GM18508 (cell line): Measurements from ENCODE around the gene ZNF442.
"Not testable (repeated sequence)": the region's sequence is repeated elsewhere in the genome, so short reads cannot be mapped to it uniquely, and the experiment has no call there.

Experiments used
- ATAC-seq: cut with Tn5 transposase; IDR thresholded peaks from one replicate; pipeline ENCODE4 v1.9.1; 2021; ENCODE audit warnings: moderate number of reproducible peaks; ENCODE audit not compliant: insufficient read depth, unreplicated experiment

The ZNF442 gene

DNA sequence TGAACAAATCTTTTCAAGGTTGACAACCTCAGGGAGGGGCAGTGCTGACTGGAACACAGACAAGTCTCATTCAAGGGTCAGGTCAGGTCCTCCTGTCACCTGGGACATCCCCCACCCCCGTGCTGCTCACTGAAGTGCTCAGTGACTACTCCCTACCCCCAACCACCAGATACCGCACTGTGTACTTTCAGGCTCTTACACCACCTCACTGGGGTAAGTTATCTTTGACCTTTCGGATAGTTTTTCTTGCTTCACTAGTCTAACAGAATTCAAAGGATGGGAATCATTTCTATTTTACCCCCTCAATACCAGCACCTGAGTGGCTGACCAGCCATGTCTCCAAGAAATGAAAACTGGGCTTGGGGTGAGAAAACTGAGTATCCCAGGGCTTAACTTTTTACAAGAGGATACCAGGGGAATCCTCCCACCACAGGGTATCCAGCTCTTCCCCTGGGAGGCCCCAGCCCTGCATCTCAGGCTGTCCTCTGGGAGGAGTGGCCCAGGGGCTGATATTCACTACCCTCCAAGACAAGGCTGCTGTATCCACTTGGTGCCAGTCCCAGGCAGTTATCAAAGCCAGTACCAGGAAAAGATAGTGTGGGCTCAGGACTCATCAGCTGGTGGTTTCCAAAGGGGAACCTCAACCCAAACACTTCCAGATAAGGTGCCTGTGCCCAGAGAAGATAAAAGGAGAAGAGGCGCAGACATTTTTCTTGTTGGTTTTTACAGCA, 34.1 kb downstream of the ZNF442 start:
- ATAC-seq: no peak

DNA sequence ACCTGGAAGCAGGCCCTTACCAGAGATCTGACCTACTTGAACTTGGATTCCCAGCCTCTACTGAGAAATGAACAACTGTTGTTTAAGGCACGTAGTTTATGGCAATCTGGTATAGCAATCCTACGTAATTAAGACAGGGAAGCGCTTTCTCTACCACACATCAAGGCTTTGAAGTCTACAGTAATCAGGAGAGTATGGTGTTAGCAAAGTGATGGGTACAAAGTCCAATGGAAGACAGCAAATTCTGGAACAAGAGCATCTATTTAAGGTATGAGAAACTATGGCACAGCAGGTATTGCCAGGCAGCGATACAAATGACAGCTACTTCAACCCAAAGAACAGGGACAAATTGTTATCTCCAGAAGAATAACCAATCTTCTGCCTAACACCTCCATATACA, 35.1 kb downstream of the ZNF442 start:
- no peak for ATAC-seq

DNA sequence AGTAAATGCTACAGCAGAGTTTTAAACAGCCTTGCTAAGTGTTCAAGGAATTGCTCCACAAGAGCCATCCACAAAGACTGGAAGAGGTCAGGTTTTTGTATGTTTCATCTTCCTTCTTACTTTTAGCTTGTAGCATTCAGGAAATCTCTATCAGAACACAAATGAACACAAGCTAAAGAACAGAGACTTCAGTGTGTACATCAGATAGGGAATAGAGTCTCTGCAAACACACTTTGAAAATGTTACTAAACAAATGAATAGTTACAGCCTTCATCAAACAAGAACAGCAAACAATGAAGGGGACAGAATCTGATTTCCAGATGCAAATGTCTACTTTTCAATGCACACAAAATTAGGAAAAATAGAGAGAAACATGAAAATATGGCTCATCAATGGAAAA, 39.8 kb downstream of the ZNF442 start:
- no peak for ATAC-seq

DNA sequence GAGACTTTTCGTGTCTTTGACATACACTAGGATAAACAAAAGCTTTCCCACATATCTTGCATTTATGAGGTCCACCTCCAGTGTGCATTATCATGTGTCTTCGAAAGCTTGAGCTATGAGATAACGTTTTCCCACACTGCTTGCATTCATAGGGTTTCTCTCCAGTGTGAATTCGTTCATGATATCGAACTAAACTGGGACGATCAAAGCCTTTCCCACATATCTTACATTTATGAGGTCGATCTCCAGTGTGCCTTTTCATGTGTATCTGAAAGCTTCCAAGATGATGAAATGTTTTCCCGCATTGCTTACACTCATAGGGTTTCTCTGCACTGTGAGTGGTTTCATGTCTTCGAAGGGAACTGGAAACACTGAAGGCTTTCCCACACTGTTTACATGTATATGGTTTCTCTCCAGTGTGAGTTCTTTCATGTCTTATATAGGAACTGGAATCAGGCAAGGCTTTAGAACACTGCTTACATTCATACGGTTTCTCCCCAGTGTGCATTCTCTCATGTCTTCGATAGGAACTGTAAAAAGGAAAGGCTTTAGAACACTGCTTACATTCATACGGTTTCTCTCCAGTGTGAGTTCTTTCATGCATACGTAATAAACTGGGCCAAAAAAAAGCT, 46.6 kb downstream of the ZNF442 start:
- no peak for ATAC-seq

DNA sequence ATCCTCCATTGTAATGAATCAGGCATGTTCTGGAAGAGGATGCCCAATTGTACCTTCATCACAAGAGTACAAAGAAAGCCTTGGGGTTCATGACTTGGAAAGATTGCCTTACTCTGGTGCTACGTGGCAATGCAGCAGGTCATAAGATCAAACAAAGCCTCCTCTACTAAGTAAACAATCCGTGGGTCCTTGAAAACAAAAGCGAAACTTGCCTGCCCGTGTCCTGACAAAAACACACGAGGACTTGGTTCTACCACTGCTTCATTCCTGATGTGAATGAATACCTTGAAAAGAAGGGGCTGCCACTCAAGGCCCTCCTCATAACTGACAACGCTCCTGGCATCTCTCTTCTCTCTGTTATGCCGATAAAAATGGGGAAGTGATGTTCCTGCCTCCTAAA, 50.9 kb downstream of the ZNF442 start:
- ATAC-seq: no peak

DNA sequence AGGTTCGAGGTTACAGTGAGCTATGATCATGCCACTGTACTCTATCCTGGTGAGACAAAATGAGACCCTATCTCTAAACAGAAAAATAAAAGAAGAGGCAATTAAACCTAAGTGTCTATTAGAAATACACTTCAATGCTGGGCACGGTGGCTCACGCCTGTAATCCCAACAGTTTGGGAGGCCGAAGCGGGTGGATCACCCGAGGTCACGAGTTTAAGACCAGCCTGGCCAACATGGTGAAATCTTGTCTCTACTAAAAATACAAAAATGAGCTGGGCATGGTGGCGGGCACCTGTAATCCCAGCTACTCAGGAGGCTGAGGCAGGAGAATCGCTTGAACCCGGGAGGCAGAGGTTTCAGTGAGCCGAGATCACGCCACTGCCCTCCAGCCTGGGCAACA, 56.6 kb downstream of the ZNF442 start:
- ATAC-seq: not testable (repeated sequence)
